Spleen (tissue), 11 donors: Measurements from ENCODE around the gene DHX32. TPM values are rescaled to one million over a fixed set of nuclear protein-coding genes. Genes with fewer than 3 reads are reported as not detected.
"Not testable (repeated sequence)": the region's sequence is repeated elsewhere in the genome, so short reads cannot be mapped to it uniquely, and the experiment has no call there.

Experiments
- DNase-seq: peaks from one replicate; pipeline ENCODE4 v3.0.0-alpha.2; 2020
- H3K27ac ChIP-seq, 8 donors: fragments of 200-600 bp; sonication (generic) in 7 of 8; 1 replicate in 4 of 8; 2 replicates in 4 of 8; pipeline versions ENCODE4 v1.5.0 to v1.8.0; 2016 to 2021; ENCODE audit warnings: inconsistent platforms in 4 of 8, mild to moderate bottlenecking in 4 of 8, moderate library complexity in 1 of 8
- H3K27me3 ChIP-seq, 7 donors: fragments of 200-600 bp; sonication (generic) in 6 of 7; replicated peaks in 1 of 7; 1 replicate in 4 of 7; 2 replicates in 3 of 7; pipeline versions ENCODE4 v1.5.0 to v1.8.0; 2016 to 2021; ENCODE audit warnings: inconsistent platforms in 3 of 7, mild to moderate bottlenecking in 1 of 7
- H3K36me3 ChIP-seq, 6 donors: fragments of 200-600 bp; sonication (generic) in 5 of 6; 1 replicate in 4 of 6; 2 replicates in 2 of 6; pipeline versions ENCODE4 v1.5.0 to v1.8.0; 2016 to 2021; ENCODE audit warnings: inconsistent platforms in 2 of 6
- H3K4me1 ChIP-seq, 6 donors: fragments of 200-600 bp; sonication (generic) in 5 of 6; 1 replicate in 3 of 6; 2 replicates in 3 of 6; pipeline versions ENCODE4 v1.5.0 to v1.8.0; 2016 to 2021; ENCODE audit warnings: inconsistent platforms in 3 of 6
- H3K4me3 ChIP-seq, 8 donors: fragments of 200-600 bp; sonication (generic) in 7 of 8; 1 replicate in 4 of 8; 2 replicates in 4 of 8; pipeline versions ENCODE4 v1.5.0 to v1.8.0; 2016 to 2021; ENCODE audit warnings: inconsistent platforms in 4 of 8, mild to moderate bottlenecking in 4 of 8, moderate library complexity in 2 of 8
- H3K9me3 ChIP-seq, 8 donors: fragments of 200-600 bp; sonication (generic) in 7 of 8; 1 replicate in 4 of 8; 2 replicates in 4 of 8; pipeline versions ENCODE4 v1.5.0 to v1.8.0; 2016 to 2021; ENCODE audit warnings: inconsistent platforms in 4 of 8
- CTCF ChIP-seq, 11 experiments: fragments of 200-600 bp in 7 of 11; fragments of 450-650 bp in 4 of 11; sonication (generic) in 4 of 11; IDR thresholded peaks in 8 of 11; conservative IDR thresholded peaks in 3 of 11; 1 replicate in 7 of 11; 2 replicates in 4 of 11; pipeline versions ENCODE4 v1.4.0 to v1.8.0; 2016 to 2021; ENCODE audit warnings: antibody characterized with exemption in 11 of 11, inconsistent platforms in 4 of 11, mild to moderate bottlenecking in 1 of 11
- POLR2A ChIP-seq, 3 donors: fragments of 450-650 bp; IDR thresholded peaks; one replicate each; pipeline ENCODE4 v1.5.1; 2017; ENCODE audit warnings: antibody characterized with exemption in 3 of 3, mild to moderate bottlenecking in 1 of 3
- POLR2AphosphoS5 ChIP-seq, 3 donors: sonication (generic); formaldehyde crosslinking; IDR thresholded peaks; one replicate each; pipeline ENCODE4 v1.5.1; 2017; ENCODE audit warnings: antibody characterized with exemption in 3 of 3
- WGBS, 5 donors: extraction: QIAGEN DNeasy Blood & Tissue Kit in 3 of 5; methylation state at CpG; one replicate each; pipeline versions ENCODE4 v1.1.5 to v1.1.7; 2013 to 2018; 5-methylcytosine and 5-hydroxymethylcytosine counted together
- intact Hi-C: fragments of 100-400 bp; cut with DNase I; formaldehyde crosslinking; loops from one replicate; pipeline ENCODE4 v1.15.0; 2023; ENCODE audit warnings: low total_unique reads
- polyA plus RNA-seq, 3 donors: library from polyadenylated mRNA; stranded (reverse); fragments of 200-250 nt; gene quantifications; one replicate each; pipeline ENCODE4 v1.2.1, GENCODE V29; 2013
- total RNA-seq, 7 donors: library from RNA; depleted of rRNA in 3 of 7; stranded (reverse); fragments of >200 nt in 3 of 7; fragmentation: NEBNext Ultra II Directional in 4 of 7; extraction: Animal tissue kit (Norgen Biotek cat#: 25700) in 4 of 7; gene quantifications; one replicate each; pipeline versions ENCODE4 v1.1.0 to v1.2.1, GENCODE V29; 2016 to 2021
- donor health status: healthy with polysubstance abuse.
- donor health status: DM: no; HTN: no; CAD: no; lungs with moderate emphysema.
- donor health status: DM: no; HTN: no; CAD: no.
- donor health status: Bipolar disorder and iron deficiency.
- donor health status: healthy.
- donor health status: DM: no; HTN: no; CAD: no.
- donor health status: DM: yes; HTN: yes; CAD: no.

DHX32 gene
- total and polyA plus RNA-seq, 10 donors = 8.6 to 27.7 (median 20.9) TPM

- intact Hi-C loops = no loop called here
- Histone ChIP-seq H3K27me3 (no peaks in the 10 kb centered on the region), H3K36me3 (no peaks in the 10 kb centered on the region), H3K4me3 (no peak overlapping the region), H3K9me3 (no peaks in the 10 kb centered on the region), H3K27ac (no peak overlapping the region), H3K4me1 (no peaks in the 10 kb centered on the region)
- no peak for TF ChIP-seq POLR2AphosphoS5 (IDR thresholded peaks at IDR 0.05)
- TF ChIP-seq POLR2A (IDR thresholded peaks at IDR 0.05) = no peak
- TF ChIP-seq CTCF (IDR thresholded peaks at IDR 0.05 in 8 of 11, conservative IDR thresholded peaks at IDR 0.05 in 3 of 11) = no peak
- 57 to 64% (median 60%) methylated on average over 5 of the region's 5 CpGs for WGBS, 5 donors
- no peak for DNase-seq
These were observed 45.2 kb upstream of the DHX32 start for GRCh38 chr10:125926247-125926646.

DNA sequence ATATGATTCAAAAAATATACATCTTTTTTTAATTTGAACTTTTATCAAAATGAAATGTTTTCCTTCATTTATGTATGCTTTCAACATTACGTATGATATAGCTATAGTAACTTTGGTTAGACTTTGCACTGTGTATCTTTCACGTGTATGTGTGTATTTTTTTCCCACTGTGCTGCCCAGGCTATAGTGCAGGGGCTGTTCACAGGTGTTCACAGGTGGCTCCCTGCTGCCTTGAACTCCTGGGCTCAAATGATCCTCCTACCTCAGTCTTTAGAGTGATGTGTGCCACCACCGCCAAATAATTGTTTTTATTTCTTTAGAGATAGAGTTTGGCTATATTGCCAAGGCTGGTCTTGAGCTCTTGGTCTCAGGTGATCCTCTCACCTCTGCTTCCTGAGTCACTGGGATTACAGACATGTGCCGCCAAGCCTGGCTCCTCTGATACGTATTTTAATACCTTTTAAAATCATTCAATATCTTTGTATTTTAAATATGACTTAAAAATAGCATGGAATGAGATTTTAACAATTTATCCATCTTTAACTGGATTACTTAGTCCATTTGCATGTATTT lies 44.3 kb upstream of the DHX32 start:
- H3K4me1 ChIP-seq = no peaks in the 10 kb centered on the region
- H3K9me3 ChIP-seq = no peaks in the 10 kb centered on the region
- intact Hi-C loops = no loop called here
- DNase-seq = no peak
- no peaks in the 10 kb centered on the region for H3K36me3 ChIP-seq
- TF ChIP-seq POLR2AphosphoS5 (IDR thresholded peaks at IDR 0.05) (no peak), CTCF (IDR thresholded peaks at IDR 0.05 in 8 of 11, conservative IDR thresholded peaks at IDR 0.05 in 3 of 11) (no peak), POLR2A (IDR thresholded peaks at IDR 0.05) (no peak)
- H3K4me3 ChIP-seq = no peak overlapping the region
- 77 to 86% (median 79%) methylated on average over 5 of the region's 5 CpGs for WGBS, 5 donors
- H3K27ac ChIP-seq = no peak overlapping the region
- no peaks in the 10 kb centered on the region for H3K27me3 ChIP-seq

DNA sequence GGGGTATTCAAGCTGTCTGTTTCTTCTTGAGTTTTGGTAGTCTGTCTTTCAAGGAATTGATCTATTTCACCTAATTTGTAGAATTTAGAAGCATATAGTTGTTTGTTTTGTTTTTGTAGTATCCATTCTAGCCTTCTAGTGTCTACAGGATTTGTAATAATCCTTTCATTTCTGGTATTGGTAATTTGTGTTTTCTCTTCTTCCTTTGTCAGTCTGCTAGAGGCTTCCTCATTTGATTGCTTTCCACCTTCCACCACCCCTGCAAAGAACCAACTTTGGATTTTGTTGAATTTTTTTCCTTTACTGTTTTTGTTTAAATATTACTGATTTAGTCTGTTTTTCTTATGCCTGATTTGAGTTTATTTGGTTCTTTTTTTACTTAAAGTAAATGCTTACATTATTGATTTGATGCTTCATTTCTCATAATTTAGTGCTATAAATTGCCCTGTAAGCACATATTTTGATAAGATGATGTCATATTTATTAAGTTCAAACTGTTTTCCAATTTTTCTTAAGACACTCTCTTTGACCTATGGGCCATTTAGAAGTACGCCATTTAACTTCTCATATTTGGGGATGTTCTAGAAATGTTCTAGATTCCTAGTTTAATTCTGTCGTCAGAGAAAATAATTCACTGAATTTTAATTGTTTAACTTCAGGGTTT lies 40.7 kb upstream of the DHX32 start:
- H3K27ac ChIP-seq, H3K36me3 ChIP-seq, DNase-seq, H3K27me3 ChIP-seq, intact Hi-C loops, H3K9me3 ChIP-seq, H3K4me1 ChIP-seq, H3K4me3 ChIP-seq: not testable (repeated sequence)
- 92 to 97% (median 94%) methylated on average over 2 of the region's 2 CpGs for WGBS, 5 donors

DNA sequence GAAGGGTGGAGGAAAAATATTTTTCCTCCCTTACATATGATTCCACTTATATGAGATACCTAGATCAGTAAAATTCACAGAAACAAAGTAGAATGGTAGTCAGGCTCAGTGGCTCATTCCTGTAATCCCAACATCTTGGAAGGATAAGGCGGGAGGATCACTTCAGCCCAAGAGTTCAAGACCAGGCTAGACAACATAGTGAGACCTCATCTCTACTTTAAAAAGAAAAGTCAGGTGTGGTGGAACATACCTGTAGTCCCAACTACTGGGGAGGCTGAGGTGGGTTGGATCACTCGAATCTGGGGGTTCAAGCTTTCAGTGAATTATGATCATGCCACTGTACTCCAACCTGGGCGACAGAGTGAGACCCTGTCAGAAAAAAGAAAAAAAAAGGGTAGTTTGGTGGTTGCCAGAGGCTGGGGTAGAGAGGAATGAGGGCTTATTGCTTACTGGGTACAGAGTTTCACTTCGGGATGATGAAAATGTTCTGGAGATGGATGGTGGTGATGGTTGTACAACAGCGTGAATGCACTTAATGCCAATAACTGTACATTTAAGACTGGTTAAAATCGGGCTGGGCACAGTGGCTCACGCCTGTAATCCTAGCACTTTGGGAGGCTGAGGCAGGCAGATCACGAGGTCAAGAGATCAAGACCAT lies 36.7 kb upstream of the DHX32 start:
- WGBS, 5 donors = 87 to 88% (median 87%) methylated on average over 8 of the region's 8 CpGs
- intact Hi-C loops, H3K27ac ChIP-seq, H3K4me1 ChIP-seq, H3K27me3 ChIP-seq, H3K4me3 ChIP-seq, DNase-seq, H3K9me3 ChIP-seq, H3K36me3 ChIP-seq: not testable (repeated sequence)

GRCh38 chr10:125916977-125917376 lies 35.9 kb upstream of the DHX32 start:
- no peaks in the 10 kb centered on the region for H3K36me3 ChIP-seq
- no peaks in the 10 kb centered on the region for H3K4me1 ChIP-seq
- peaks cover 0 to 4% (median 0%) of the 10 kb centered on the region in 8 donors for H3K9me3 ChIP-seq
- no peak for DNase-seq
- no peaks in the 10 kb centered on the region for H3K27me3 ChIP-seq
- no peak overlapping the region for H3K4me3 ChIP-seq
- no peak overlapping the region for H3K27ac ChIP-seq
- WGBS, 5 donors = 55 to 76% (median 56%) methylated on average over 3 of the region's 3 CpGs
- intact Hi-C loops = no loop called here
- TF ChIP-seq POLR2A (IDR thresholded peaks at IDR 0.05) (no peak), CTCF (IDR thresholded peaks at IDR 0.05 in 8 of 11, conservative IDR thresholded peaks at IDR 0.05 in 3 of 11) (no peak), POLR2AphosphoS5 (IDR thresholded peaks at IDR 0.05) (no peak)

DNA sequence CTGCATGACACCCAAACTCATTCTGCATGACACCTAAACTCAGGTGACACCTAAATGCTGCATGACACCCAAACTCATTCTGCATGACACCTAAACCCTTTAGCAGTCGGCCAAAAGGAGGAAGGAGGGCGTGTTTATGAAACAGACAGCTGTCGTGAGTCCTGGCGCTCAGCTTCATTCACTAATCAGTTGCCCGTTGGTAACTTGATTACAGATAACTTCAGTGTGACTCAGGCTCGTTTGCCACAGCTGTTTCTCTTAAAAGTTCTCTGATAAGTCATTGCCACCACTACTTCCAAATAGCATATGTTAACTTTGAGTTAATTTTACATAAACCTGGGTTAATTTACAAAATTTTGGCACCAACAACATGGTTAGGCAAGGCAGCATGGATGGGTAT lies 32.2 kb upstream of the DHX32 start:
- H3K9me3 ChIP-seq, H3K27me3 ChIP-seq, H3K27ac ChIP-seq, H3K4me1 ChIP-seq, H3K36me3 ChIP-seq, H3K4me3 ChIP-seq, DNase-seq, intact Hi-C loops: not testable (repeated sequence)
- WGBS, 5 donors = 59 to 75% (median 67%) methylated on average over 6 of the region's 6 CpGs
